ENCODE results near the gene ZBTB2. TPM values are rescaled to one million over a fixed set of nuclear protein-coding genes. Genes with fewer than 3 reads are reported as not detected.
A peak's percentile ranks its signal among the peaks of the same experiment; 100 is the strongest.

The ZBTB2 gene
- total RNA-seq, 1 donor from 2014 or later: 11.6 TPM

DNA sequence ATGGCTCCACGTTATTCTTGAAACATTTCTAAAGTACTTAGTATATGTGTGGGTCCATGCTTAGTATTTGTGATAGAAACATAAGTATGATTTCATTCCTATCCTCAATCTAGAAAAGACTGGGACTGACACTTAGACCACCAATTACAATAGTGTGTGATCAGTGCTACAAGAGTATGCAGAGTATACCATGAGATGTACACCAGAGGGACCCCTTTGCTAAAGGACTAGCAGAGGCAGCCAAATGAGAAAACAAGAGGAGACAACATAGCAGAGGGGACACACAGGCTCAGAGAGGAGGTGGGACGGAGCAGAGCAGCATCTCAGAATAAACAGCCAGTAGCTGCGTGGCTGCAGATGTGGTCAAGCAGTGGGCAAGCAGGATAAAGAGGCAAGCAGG, 39.5 kb upstream of the ZBTB2 start:
- TF ChIP-seq, protein P1, sequence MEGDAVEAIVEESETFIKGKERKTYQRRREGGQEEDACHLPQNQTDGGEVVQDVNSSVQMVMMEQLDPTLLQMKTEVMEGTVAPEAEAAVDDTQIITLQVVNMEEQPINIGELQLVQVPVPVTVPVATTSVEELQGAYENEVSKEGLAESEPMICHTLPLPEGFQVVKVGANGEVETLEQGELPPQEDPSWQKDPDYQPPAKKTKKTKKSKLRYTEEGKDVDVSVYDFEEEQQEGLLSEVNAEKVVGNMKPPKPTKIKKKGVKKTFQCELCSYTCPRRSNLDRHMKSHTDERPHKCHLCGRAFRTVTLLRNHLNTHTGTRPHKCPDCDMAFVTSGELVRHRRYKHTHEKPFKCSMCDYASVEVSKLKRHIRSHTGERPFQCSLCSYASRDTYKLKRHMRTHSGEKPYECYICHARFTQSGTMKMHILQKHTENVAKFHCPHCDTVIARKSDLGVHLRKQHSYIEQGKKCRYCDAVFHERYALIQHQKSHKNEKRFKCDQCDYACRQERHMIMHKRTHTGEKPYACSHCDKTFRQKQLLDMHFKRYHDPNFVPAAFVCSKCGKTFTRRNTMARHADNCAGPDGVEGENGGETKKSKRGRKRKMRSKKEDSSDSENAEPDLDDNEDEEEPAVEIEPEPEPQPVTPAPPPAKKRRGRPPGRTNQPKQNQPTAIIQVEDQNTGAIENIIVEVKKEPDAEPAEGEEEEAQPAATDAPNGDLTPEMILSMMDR (IDR thresholded peaks at IDR 0.05): peak; percentile 54
- TF ChIP-seq EZH2 (IDR thresholded peaks at IDR 0.05) (no peak), EZH2phosphoT487 (IDR thresholded peaks at IDR 0.05) (no peak)
- Histone ChIP-seq H3F3A (ENCODE audit: low read depth) (peaks cover 13% of the 10 kb centered on the region), H3K4me1 (peaks cover 13% of the 10 kb centered on the region), H3K9ac (no peak overlapping the region), H3K36me3 (peaks cover 14% of the 10 kb centered on the region), H3K27me3 (no peaks in the 10 kb centered on the region), H3K4me3 (no peak overlapping the region), H3K4me2 (peak overlapping the region; percentile 58), H3K27ac (peak overlapping the region; percentile 71), H3K9me3 (ENCODE audit: low read depth) (no peaks in the 10 kb centered on the region), H3K79me2 (ENCODE audit: low read depth) (peaks cover 9% of the 10 kb centered on the region), H4K20me1 (ENCODE audit: low read depth) (peaks cover 3% of the 10 kb centered on the region), H2AFZ (replicated peaks) (no peak overlapping the region)
- peak; percentile 75 for DNase-seq (ENCODE audit: low spot score)
- Mint-ChIP-seq H3K36me3 (peaks cover 12% of the 10 kb centered on the region), H3K27me3 (ENCODE audit: insufficient read depth, low read depth) (no peaks in the 10 kb centered on the region), H3K4me1 (peaks cover 9% of the 10 kb centered on the region), H3K27ac (peak overlapping the region; percentile 0), H3K9me3 (no peaks in the 10 kb centered on the region), H3K4me3 (no peak overlapping the region)

DNA sequence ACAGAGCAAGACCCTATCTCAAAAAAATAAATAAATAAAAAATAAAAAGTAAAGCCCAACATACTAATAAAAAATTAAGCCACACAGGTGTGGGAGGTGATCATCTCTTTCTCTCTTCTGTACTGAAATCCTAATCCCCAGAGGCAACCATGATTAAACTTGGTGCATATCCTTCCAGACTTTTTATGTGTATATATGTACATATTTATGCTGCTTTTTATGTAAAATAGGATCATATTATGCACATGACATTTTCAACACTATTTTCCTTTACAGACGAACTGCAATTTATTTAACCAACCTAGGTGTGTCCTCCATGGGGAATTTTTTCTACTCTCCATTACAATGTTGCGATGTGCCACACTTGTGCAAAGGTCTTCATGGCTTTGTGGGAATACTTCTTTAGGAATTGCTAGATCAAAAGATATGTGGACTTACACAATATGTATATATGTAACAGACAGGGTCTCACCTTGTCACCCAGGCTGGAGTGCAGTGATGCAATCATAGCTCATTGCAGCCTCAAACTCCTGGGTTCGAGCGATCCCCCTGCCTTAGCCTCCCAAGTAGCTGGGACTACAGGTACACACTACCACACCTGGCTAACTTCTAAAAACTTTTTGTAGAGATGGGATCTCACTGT, 36.9 kb upstream of the ZBTB2 start:
- Histone ChIP-seq H4K20me1 (ENCODE audit: low read depth) (peaks cover 3% of the 10 kb centered on the region), H3K36me3 (peaks cover 14% of the 10 kb centered on the region), H3K4me3 (no peak overlapping the region), H3F3A (ENCODE audit: low read depth) (peaks cover 11% of the 10 kb centered on the region), H3K4me2 (no peak overlapping the region), H3K27ac (no peak overlapping the region), H3K4me1 (peaks cover 13% of the 10 kb centered on the region), H2AFZ (replicated peaks) (no peak overlapping the region), H3K9ac (no peak overlapping the region), H3K27me3 (no peaks in the 10 kb centered on the region), H3K79me2 (ENCODE audit: low read depth) (no peaks in the 10 kb centered on the region), H3K9me3 (ENCODE audit: low read depth) (no peaks in the 10 kb centered on the region)
- no peaks in the 10 kb centered on the region for H3K9me3 Mint-ChIP-seq
- no peak overlapping the region for H3K4me3 Mint-ChIP-seq
- H3K36me3 Mint-ChIP-seq: peaks cover 19% of the 10 kb centered on the region
- H3K27me3 Mint-ChIP-seq (ENCODE audit: insufficient read depth, low read depth): no peaks in the 10 kb centered on the region
- peaks cover 9% of the 10 kb centered on the region for H3K4me1 Mint-ChIP-seq
- H3K27ac Mint-ChIP-seq: no peak overlapping the region
- TF ChIP-seq EZH2phosphoT487 (IDR thresholded peaks at IDR 0.05) (no peak), EZH2 (IDR thresholded peaks at IDR 0.05) (no peak)
- TF ChIP-seq, protein P1 (IDR thresholded peaks at IDR 0.05): no peak
- no peak for DNase-seq (ENCODE audit: low spot score)

DNA sequence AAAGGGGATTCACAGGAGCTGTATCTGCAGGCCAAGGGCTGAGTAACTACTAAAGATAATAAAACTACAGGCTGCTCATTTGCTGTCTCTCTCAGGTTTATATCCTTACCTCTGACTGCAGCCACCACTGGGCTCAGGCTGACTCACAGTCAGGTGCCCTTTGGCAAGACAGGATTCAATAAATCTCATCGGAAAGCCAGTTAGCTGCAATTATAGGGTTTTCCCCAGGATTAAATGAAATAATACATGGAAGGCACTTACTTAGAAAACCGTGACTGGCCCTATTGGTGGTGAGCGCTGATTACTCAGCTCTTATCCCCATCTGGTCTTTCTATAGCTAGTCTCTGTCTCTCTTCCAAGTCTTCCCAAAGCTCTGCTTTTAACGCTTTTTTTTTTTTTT, 34.2 kb upstream of the ZBTB2 start:
- Histone ChIP-seq H3K4me3 (no peak overlapping the region), H2AFZ (replicated peaks) (no peak overlapping the region), H3K27me3 (no peaks in the 10 kb centered on the region), H3K79me2 (ENCODE audit: low read depth) (no peaks in the 10 kb centered on the region), H3K4me1 (peaks cover under 1% of the 10 kb centered on the region), H3K27ac (no peak overlapping the region), H4K20me1 (ENCODE audit: low read depth) (no peaks in the 10 kb centered on the region), H3K4me2 (no peak overlapping the region), H3K9ac (no peak overlapping the region), H3F3A (ENCODE audit: low read depth) (no peaks in the 10 kb centered on the region), H3K9me3 (ENCODE audit: low read depth) (no peaks in the 10 kb centered on the region), H3K36me3 (peaks cover 13% of the 10 kb centered on the region)
- no peak overlapping the region for H3K27ac Mint-ChIP-seq
- H3K27me3 Mint-ChIP-seq (ENCODE audit: insufficient read depth, low read depth): no peaks in the 10 kb centered on the region
- no peaks in the 10 kb centered on the region for H3K9me3 Mint-ChIP-seq
- no peak overlapping the region for H3K4me3 Mint-ChIP-seq
- TF ChIP-seq, protein P1 (IDR thresholded peaks at IDR 0.05): no peak
- TF ChIP-seq EZH2phosphoT487 (IDR thresholded peaks at IDR 0.05) (no peak), EZH2 (IDR thresholded peaks at IDR 0.05) (no peak)
- peaks cover 15% of the 10 kb centered on the region for H3K36me3 Mint-ChIP-seq
- no peak for DNase-seq (ENCODE audit: low spot score)
- no peaks in the 10 kb centered on the region for H3K4me1 Mint-ChIP-seq

Measured in neural progenitor cell (in vitro differentiated cells).